GM12865 (cell line): ENCODE data around the gene COL5A3.
"Not testable (repeated sequence)": the region's sequence is repeated elsewhere in the genome, so short reads cannot be mapped to it uniquely, and the experiment has no call there.

ENCODE experiments used
- DNase-seq: peaks from one replicate; pipeline ENCODE4 v3.0.0; 2010; ENCODE audit warnings: low read depth
- H3K4me3 ChIP-seq: 2 replicates; pipeline ENCODE4 v1.5.1; 2011; ENCODE audit warnings: mild to moderate bottlenecking, low read depth, low read length, control low read depth
- CTCF ChIP-seq: IDR thresholded peaks from 2 replicates; pipeline ENCODE4 v1.5.1; 2011; ENCODE audit warnings: low read length, control low read depth, low read depth, inconsistent platforms; ENCODE audit not compliant: insufficient read depth; ENCODE audit errors: missing control alignments

The COL5A3 gene

GRCh38 chr19:10037809-10038208 is 27.5 kb upstream of the COL5A3 start:
- H3K4me3 ChIP-seq: no peak overlapping the region
- no peak for DNase-seq
- no peak for TF ChIP-seq CTCF

GRCh38 chr19:10037367-10037766 is 27.1 kb upstream of the COL5A3 start:
- no peak overlapping the region for H3K4me3 ChIP-seq
- no peak for DNase-seq

GRCh38 chr19:10036601-10037071 is 26.3 kb upstream of the COL5A3 start:
- no peak overlapping the region for H3K4me3 ChIP-seq
- TF ChIP-seq CTCF: no peak
- DNase-seq: no peak

More at GRCh38 chr19:10037367-10037766, 27.1 kb upstream of the COL5A3 start:
- no peak for TF ChIP-seq CTCF

GRCh38 chr19:10033614-10034013 is 23.3 kb upstream of the COL5A3 start:
- no peak for DNase-seq
- no peak overlapping the region for H3K4me3 ChIP-seq
- TF ChIP-seq CTCF: no peak

- no peak overlapping the region for H3K4me3 ChIP-seq
- peak; percentile 94 for TF ChIP-seq CTCF
- DNase-seq: peak; percentile 89
Measured at GRCh38 chr19:10027158-10027997, 17.1 kb upstream of the COL5A3 start.

GRCh38 chr19:10026744-10027143 is 16.4 kb upstream of the COL5A3 start:
- no peak overlapping the region for H3K4me3 ChIP-seq
- no peak for TF ChIP-seq CTCF
- DNase-seq: no peak

- DNase-seq: not testable (repeated sequence)
Measured at GRCh38 chr19:10023096-10023495, 12.8 kb upstream of the COL5A3 start.

More at GRCh38 chr19:10023096-10023495, 12.8 kb upstream of the COL5A3 start:
- not testable (repeated sequence) for H3K4me3 ChIP-seq
